ENCODE data around the gene ZMYND8. TPM values are rescaled to one million over a fixed set of nuclear protein-coding genes. Genes with fewer than 3 reads are reported as not detected.
"Not testable (repeated sequence)": the region's sequence is repeated elsewhere in the genome, so short reads cannot be mapped to it uniquely, and the experiment has no call there.

The ZMYND8 gene
- total RNA-seq, 4 donors from 2014 or later: 22.7 to 44.5 (median 28.6) TPM

- ATAC-seq (ENCODE audit: low FRiP score) (no peak), DNase-seq (ENCODE audit: low spot score) (no peak)
- TF ChIP-seq, protein P1, sequence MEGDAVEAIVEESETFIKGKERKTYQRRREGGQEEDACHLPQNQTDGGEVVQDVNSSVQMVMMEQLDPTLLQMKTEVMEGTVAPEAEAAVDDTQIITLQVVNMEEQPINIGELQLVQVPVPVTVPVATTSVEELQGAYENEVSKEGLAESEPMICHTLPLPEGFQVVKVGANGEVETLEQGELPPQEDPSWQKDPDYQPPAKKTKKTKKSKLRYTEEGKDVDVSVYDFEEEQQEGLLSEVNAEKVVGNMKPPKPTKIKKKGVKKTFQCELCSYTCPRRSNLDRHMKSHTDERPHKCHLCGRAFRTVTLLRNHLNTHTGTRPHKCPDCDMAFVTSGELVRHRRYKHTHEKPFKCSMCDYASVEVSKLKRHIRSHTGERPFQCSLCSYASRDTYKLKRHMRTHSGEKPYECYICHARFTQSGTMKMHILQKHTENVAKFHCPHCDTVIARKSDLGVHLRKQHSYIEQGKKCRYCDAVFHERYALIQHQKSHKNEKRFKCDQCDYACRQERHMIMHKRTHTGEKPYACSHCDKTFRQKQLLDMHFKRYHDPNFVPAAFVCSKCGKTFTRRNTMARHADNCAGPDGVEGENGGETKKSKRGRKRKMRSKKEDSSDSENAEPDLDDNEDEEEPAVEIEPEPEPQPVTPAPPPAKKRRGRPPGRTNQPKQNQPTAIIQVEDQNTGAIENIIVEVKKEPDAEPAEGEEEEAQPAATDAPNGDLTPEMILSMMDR (IDR thresholded peaks at IDR 0.05): no peak
These were observed 61.2 kb downstream of the ZMYND8 start for GRCh38 chr20:47295129-47295813.

GRCh38 chr20:47293631-47294030 lies 62.9 kb downstream of the ZMYND8 start:
- DNase-seq (ENCODE audit: low spot score) (no peak), ATAC-seq (ENCODE audit: low FRiP score) (no peak)
- TF ChIP-seq, protein P1 (IDR thresholded peaks at IDR 0.05): no peak

DNA sequence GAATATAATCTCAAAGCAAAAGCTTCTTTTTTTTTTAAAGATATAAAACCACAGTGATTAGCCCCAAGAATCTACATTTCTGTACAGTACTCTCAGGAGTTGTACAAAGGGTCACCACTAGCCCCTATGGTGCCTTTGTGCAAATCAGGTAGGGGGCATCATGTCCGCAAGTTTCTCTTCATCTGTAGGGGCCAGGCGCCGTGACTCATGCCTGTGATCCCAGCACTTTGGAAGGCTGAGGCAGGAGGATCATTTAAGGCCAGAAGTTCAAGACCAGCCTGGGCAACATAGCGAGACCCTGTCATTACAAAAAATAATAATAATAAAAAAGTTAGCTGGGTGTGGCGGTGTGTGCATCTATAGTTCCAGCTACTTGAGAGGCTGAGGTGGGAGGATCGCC lies 63.9 kb downstream of the ZMYND8 start:
- no peak for ATAC-seq (ENCODE audit: low FRiP score)
- no peak for DNase-seq (ENCODE audit: low spot score)
- TF ChIP-seq, protein P1 (IDR thresholded peaks at IDR 0.05): no peak

DNA sequence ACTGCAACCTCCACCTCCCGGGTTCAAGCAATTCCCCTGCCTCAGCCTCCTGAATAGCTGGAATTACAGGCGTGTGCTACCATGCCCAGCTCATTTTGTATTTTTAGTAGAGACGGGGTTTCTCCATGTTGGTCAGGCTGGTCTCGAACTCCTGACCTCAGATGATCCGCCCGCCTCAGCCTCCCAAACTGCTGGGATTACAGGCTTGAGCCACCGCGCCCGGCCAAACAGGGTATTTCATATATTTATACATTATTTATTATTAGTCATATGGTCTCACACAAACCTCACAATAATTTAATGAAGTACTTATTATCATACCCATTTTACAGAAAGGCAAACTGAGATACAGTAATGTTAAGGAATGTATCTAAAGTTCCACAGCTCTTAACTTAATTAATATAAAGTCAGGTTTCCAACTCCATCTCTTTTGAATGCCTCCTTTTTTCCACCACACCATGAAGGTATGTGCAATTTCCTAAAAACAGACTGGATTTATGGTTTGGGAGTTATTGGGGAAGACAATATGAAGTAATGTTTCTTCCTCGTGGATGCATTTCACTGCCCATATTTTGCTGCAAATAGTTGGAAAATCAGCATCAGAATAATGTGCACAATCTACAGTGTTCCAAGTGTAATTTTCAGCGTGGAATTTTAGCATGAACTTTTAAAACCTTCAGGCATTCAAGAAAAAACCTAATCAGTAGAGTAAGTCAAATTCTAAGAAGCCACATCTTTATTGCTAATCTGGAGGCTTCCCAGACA lies 65.7 kb downstream of the ZMYND8 start:
- no peak for ATAC-seq (ENCODE audit: low FRiP score)
- TF ChIP-seq, protein P1 (IDR thresholded peaks at IDR 0.05): no peak
- no peak for DNase-seq (ENCODE audit: low spot score)

- TF ChIP-seq, protein P1 (IDR thresholded peaks at IDR 0.05): no peak
- ATAC-seq (ENCODE audit: low FRiP score) (no peak), DNase-seq (ENCODE audit: low spot score) (no peak)
These were observed 66.5 kb downstream of the ZMYND8 start for GRCh38 chr20:47290008-47290407.

- TF ChIP-seq, protein P1 (IDR thresholded peaks at IDR 0.05): no peak
- DNase-seq (ENCODE audit: low spot score) (no peak), ATAC-seq (ENCODE audit: low FRiP score) (no peak)
These were observed 67.4 kb downstream of the ZMYND8 start for GRCh38 chr20:47289096-47289495.

DNA sequence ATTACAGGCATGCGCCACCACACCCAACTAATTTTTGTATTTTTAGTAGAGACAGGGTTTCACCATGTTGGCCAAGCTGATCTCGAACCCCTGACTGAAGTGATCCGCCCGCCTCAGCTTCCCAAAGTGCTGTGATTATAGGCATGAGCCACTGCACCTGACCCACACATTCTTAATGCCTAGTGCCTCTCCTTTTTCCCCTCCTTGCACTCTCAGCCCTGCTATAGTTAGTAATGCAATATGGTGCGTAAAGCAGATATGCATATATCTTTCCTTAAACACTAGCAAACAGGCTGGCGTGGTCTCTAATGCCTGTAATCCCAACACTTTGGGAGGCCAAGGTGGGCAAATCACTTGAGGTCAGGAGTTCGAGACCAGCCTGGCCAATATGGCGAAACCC lies 68.0 kb downstream of the ZMYND8 start:
- DNase-seq (ENCODE audit: low spot score); ATAC-seq (ENCODE audit: low FRiP score): not testable (repeated sequence)
